Breast epithelium (tissue), 4 donors: ENCODE data around the gene NAP1L1. TPM values are rescaled to one million over a fixed set of nuclear protein-coding genes. Genes with fewer than 3 reads are reported as not detected.
A peak's percentile ranks its signal among the peaks of the same experiment; 100 is the strongest.

Experiments
- DNase-seq, 2 donors: peaks; one replicate each; pipeline ENCODE4 v3.0.0-alpha.2; 2019; ENCODE audit warnings: low spot score in 2 of 2
- H3K27ac ChIP-seq, 2 donors: fragments of 200-600 bp; sonication (generic) in 1 of 2; one replicate each; pipeline ENCODE4 v1.5.1; 2016 to 2019; ENCODE audit warnings: mild to moderate bottlenecking in 1 of 2
- H3K27me3 ChIP-seq, 2 donors: fragments of 200-600 bp; sonication (generic) in 1 of 2; one replicate each; pipeline versions ENCODE4 v1.5.1 to v1.6.0; 2017 to 2019; ENCODE audit warnings: control low read depth in 1 of 2, mild to moderate bottlenecking in 1 of 2
- H3K36me3 ChIP-seq: fragments of 200-600 bp; one replicate; pipeline ENCODE4 v1.5.1; 2019
- H3K4me1 ChIP-seq, 2 donors: fragments of 200-600 bp; sonication (generic); one replicate each; pipeline ENCODE4 v1.5.1; 2016 to 2019; ENCODE audit warnings: control low read depth in 1 of 2
- H3K4me3 ChIP-seq, 3 donors: fragments of 200-600 bp; sonication (generic); 1 replicate in 2 of 3; 2 replicates in 1 of 3; pipeline ENCODE4 v1.5.1; 2016 to 2019; ENCODE audit warnings: mild to moderate bottlenecking in 3 of 3, moderate library complexity in 2 of 3
- H3K9me3 ChIP-seq, 2 donors: fragments of 200-600 bp; sonication (generic) in 1 of 2; one replicate each; pipeline ENCODE4 v1.5.1; 2016 to 2019; ENCODE audit warnings: control low read depth in 1 of 2
- POLR2A ChIP-seq: fragments of 450-650 bp; IDR thresholded peaks from one replicate; pipeline ENCODE4 v1.6.1; 2016; ENCODE audit warnings: antibody characterized with exemption, mild to moderate bottlenecking, moderate library complexity
- POLR2AphosphoS5 ChIP-seq, 3 donors: sonication (generic); formaldehyde crosslinking; IDR thresholded peaks; one replicate each; pipeline ENCODE4 v1.6.1; 2017; ENCODE audit warnings: antibody characterized with exemption in 3 of 3
- intact Hi-C: fragments of 100-400 bp; cut with DNase I; formaldehyde crosslinking; loops from one replicate; pipeline ENCODE4 v1.15.1; 2023; ENCODE audit warnings: low total_unique reads
- total RNA-seq, 3 donors: library from RNA; depleted of rRNA; stranded (reverse); fragments of >200 nt; gene quantifications; one replicate each; pipeline ENCODE4 v1.1.0, GENCODE V29; 2016
- TF ChIP-seq, protein P1 (sequence below), 3 donors: fragments of 450-650 bp; IDR thresholded peaks; one replicate each; pipeline ENCODE4 v1.5.1; 2016 to 2017; ENCODE audit warnings: antibody characterized with exemption in 3 of 3, mild to moderate bottlenecking in 3 of 3, moderate library complexity in 3 of 3

The NAP1L1 gene
- total RNA-seq, 3 donors from 2014 or later: 356 to 419 (median 394) TPM

DNA sequence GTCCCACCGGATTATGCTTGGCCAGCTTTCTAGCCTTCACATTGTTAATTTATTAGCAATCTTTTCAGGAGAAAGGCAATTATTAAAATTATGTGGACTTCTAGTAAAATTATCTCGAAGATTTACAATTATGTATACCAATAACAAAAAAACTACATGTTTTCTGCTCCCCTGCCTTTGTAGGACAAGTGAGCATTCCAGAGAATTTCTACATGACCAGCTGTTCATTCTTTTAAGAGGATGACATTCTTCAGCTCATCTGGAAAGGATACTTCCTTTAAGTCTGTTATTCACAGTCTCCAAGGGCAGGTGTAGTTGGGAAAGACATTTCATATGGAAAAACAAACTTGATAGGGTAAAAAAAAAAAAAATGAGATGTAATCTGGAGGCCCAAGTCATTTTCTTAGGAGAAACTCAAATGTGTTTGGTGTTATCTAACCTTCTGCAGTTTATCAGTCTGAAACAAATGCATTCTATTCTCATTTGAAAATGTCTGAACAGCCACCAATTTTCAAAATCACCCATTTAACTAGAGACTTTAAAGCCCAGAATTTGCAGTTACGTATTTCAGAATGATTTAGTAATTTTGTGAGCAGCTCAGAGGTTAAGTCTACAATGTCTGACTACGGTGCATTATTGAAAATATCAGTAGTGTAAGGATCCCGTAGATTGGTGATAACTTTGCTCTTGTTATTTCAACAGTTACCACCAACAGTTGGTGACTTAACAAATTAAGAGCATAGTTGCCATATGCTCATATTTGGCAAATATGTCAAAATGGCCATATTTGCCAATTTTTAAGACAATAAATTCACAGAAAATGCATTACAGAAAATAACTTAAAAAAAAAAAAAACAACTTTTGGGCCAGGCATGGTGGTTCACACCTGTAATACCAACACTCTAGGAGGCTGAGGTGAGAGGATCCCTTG lies 51.1 kb downstream of the NAP1L1 start:
- Histone ChIP-seq H3K27me3 (no peaks in the 10 kb centered on the region), H3K27ac (peak overlapping the region; percentile 99 to 100), H3K4me1 (no peaks in the 10 kb centered on the region), H3K9me3 (no peaks in the 10 kb centered on the region), H3K36me3 (no peaks in the 10 kb centered on the region), H3K4me3 (peak overlapping the region in 2 of 3 donors; percentile 82 to 95)
- intact Hi-C loops: no loop called here
- TF ChIP-seq, protein P1, sequence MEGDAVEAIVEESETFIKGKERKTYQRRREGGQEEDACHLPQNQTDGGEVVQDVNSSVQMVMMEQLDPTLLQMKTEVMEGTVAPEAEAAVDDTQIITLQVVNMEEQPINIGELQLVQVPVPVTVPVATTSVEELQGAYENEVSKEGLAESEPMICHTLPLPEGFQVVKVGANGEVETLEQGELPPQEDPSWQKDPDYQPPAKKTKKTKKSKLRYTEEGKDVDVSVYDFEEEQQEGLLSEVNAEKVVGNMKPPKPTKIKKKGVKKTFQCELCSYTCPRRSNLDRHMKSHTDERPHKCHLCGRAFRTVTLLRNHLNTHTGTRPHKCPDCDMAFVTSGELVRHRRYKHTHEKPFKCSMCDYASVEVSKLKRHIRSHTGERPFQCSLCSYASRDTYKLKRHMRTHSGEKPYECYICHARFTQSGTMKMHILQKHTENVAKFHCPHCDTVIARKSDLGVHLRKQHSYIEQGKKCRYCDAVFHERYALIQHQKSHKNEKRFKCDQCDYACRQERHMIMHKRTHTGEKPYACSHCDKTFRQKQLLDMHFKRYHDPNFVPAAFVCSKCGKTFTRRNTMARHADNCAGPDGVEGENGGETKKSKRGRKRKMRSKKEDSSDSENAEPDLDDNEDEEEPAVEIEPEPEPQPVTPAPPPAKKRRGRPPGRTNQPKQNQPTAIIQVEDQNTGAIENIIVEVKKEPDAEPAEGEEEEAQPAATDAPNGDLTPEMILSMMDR (IDR thresholded peaks at IDR 0.05): no peak
- TF ChIP-seq POLR2AphosphoS5 (IDR thresholded peaks at IDR 0.05) (no peak), POLR2A (no peak)
- no peak for DNase-seq

DNA sequence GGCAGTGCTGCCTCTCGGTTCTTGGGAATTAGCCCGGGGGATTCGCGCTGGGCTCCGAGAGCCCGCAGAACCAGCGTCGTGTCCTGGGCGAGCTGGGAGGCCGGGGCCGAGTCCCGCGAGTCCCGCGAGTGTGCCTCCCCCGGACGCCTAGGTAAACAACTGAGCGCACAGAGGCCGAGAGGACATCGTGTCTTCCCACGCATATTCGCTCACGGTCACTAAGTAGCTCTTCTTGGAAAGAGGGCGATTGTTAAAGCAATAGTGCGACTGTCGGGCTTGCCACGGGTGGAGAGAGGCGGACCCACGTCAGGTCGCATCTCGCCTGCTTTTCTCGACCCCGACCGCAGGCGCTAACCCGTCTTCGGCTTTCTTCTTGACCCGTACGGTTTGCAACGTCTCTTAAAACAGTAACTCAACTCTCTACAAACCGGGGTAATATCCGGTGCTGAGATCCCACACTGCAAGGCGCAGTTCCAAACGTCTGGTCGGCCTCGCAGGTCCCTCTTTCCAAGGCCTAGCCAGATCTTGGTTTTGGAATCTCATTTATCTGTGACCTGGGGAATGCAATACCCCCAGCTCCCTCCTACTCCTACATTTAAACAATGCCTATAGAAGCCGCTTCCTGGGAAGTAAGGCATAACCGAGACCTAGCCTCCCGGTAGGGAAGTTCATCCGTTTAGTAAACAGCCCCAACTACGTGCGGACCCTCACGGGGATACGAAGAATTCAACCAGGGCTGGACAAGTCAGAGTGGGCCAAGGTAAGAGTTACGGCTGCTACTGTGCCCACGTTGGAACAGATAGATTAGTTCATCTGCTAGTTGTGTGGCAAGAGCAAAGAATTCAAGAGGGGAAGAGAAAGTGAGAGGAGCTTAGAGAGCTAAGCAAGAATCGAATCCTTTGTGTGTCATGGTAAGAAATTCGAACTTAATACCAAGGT lies 52.2 kb downstream of the NAP1L1 start:
- peak; percentile 54 to 62 for DNase-seq
- H3K4me1 ChIP-seq: no peaks in the 10 kb centered on the region

DNA sequence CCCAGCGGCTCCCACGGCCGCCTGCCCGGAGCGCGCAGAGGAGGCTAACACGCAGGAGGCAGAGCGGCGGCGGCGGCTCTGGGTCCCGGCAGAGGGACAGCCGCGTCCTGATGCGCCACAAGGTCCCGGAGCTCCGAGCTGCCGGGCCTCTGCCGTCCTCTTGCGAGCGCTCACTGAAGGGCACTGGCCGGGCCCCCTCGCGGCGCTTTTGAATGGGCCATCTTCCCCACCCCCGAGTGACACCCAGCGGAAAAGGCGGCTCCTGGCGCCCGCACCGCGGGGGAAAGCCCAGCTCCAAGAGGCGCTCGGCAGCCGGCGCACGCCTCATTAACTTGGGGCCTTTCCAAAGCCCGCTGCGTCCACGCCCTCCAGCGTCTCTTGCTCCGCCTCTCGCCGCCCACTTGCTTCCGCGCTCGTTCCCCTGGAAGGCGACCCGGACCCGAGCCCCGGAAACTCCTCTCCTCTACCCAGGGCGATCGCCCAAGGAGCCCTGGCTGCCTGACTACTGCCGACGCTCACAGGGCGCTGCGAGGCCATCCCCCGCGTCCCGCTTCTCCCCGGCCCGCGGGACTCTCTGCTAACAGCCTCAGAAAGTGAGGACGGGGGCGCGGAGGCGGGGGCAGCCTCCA lies 53.0 kb downstream of the NAP1L1 start, which contains the start of gene PHLDA1:
PHLDA1 (minus strand) TSS at position 363 of the 629 bp plus-strand sequence.
- TF ChIP-seq POLR2A (peak; percentile 63), POLR2AphosphoS5 (IDR thresholded peaks at IDR 0.05) (peak; percentile 32 to 92 (median 66))
- TF ChIP-seq, protein P1 (IDR thresholded peaks at IDR 0.05): peak in 2 of 3 donors; percentile 54 to 69
- peak; percentile 85 to 93 for DNase-seq
- Histone ChIP-seq H3K36me3 (no peaks in the 10 kb centered on the region), H3K9me3 (no peaks in the 10 kb centered on the region), H3K27me3 (no peaks in the 10 kb centered on the region), H3K4me3 (peak within 1 kb of the TSS; percentile 60 to 95 (median 82)), H3K27ac (peak within 1 kb of the TSS; percentile 99 to 100), H3K4me1 (no peaks in the 10 kb centered on the region)
- intact Hi-C loops: no loop called here

More for the DNA sequence above, 52.2 kb downstream of the NAP1L1 start:
- TF ChIP-seq, protein P1 (IDR thresholded peaks at IDR 0.05): no peak
- TF ChIP-seq POLR2AphosphoS5 (IDR thresholded peaks at IDR 0.05): peak in 1 of 3 donors; percentile 12
- H3K9me3 ChIP-seq: no peaks in the 10 kb centered on the region
- H3K27ac ChIP-seq: peak overlapping the region; percentile 99 to 100
- peak overlapping the region; percentile 60 to 95 (median 82) for H3K4me3 ChIP-seq
- H3K36me3 ChIP-seq: no peaks in the 10 kb centered on the region
- intact Hi-C loops: no loop called here
- H3K27me3 ChIP-seq: no peaks in the 10 kb centered on the region

DNA sequence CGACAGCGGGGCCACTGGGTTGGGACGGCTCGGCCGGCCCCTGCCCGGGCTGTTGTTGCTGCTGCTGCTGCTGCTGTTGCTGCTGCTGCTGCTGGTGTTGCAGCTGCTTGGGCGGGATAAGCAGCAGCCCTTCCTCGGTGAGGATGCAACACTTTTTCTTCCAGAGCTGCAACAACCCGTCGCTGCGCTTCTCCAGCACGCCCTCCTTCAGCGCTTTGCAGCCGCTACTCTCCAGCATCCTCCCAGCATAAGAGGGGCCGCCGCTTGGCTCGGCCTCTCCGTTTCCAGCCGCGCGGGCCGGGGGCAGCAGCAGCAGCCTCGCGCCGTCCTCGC lies 53.4 kb downstream of the NAP1L1 start:
- H3K36me3 ChIP-seq: no peaks in the 10 kb centered on the region
- no peak for TF ChIP-seq POLR2AphosphoS5 (IDR thresholded peaks at IDR 0.05)
- no peak for TF ChIP-seq POLR2A
- TF ChIP-seq, protein P1 (IDR thresholded peaks at IDR 0.05): no peak
- H3K27ac ChIP-seq: peak overlapping the region; percentile 99 to 100
- H3K27me3 ChIP-seq: no peaks in the 10 kb centered on the region
- intact Hi-C loops: no loop called here
- H3K4me1 ChIP-seq: no peaks in the 10 kb centered on the region
- H3K9me3 ChIP-seq: no peaks in the 10 kb centered on the region
- peak overlapping the region; percentile 60 to 95 (median 82) for H3K4me3 ChIP-seq
- no peak for DNase-seq
